ENCODE results near the gene NMT1. TPM values are rescaled to one million over a fixed set of nuclear protein-coding genes. Genes with fewer than 3 reads are reported as not detected.

Gene NMT1
- total and polyA plus RNA-seq, 2 of the 13 experiments (the other 11 are each of a cell fraction or from before 2014, with no cell fraction given) = 75.7 to 142 TPM

DNA sequence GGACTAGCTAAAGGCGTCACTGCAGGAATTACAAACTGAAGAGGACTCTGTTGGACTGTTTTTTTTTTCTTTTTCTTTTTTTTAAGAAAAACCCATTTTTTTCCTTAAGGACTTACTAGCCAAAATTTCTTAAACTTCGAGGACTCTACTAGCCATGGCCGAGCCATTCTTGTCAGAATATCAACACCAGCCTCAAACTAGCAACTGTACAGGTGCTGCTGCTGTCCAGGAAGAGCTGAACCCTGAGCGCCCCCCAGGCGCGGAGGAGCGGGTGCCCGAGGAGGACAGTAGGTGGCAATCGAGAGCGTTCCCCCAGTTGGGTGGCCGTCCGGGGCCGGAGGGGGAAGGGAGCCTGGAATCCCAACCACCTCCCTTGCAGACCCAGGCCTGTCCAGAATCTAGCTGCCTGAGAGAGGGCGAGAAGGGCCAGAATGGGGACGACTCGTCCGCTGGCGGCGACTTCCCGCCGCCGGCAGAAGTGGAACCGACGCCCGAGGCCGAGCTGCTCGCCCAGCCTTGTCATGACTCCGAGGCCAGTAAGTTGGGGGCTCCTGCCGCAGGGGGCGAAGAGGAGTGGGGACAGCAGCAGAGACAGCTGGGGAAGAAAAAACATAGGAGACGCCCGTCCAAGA, 88.0 kb downstream of the NMT1 start (continued):
- TF ChIP-seq, protein P1, sequence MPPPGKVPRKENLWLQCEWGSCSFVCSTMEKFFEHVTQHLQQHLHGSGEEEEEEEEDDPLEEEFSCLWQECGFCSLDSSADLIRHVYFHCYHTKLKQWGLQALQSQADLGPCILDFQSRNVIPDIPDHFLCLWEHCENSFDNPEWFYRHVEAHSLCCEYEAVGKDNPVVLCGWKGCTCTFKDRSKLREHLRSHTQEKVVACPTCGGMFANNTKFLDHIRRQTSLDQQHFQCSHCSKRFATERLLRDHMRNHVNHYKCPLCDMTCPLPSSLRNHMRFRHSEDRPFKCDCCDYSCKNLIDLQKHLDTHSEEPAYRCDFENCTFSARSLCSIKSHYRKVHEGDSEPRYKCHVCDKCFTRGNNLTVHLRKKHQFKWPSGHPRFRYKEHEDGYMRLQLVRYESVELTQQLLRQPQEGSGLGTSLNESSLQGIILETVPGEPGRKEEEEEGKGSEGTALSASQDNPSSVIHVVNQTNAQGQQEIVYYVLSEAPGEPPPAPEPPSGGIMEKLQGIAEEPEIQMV (CRISPR knock-in tag; IDR thresholded peaks at IDR 0.05; ENCODE audit: low read depth) = no peak
- no peak for TF ChIP-seq MLLT10 (CRISPR knock-in tag; IDR thresholded peaks at IDR 0.05)
- no peak for TF ChIP-seq JDP2 (CRISPR knock-in tag; IDR thresholded peaks at IDR 0.05; ENCODE audit: borderline replicate concordance)
- TF ChIP-seq ATF7-NPFF (CRISPR knock-in tag; IDR thresholded peaks at IDR 0.05; ENCODE audit: low read depth) = no peak; the same call in 1 of the 2 replicates
- 0 out of 2 replicates have a peak, but pooled peaks have one; percentile 25 for TF ChIP-seq KDM3A (CRISPR knock-in tag; IDR thresholded peaks at IDR 0.05; ENCODE audit: low read depth)
- 0 out of 2 replicates have a peak, but pooled peaks have one; percentile 84 for TF ChIP-seq ZNF232 (CRISPR knock-in tag; IDR thresholded peaks at IDR 0.05; ENCODE audit: borderline replicate concordance)
- TF ChIP-seq MXD1 (CRISPR knock-in tag; IDR thresholded peaks at IDR 0.05) = no peak
- TF ChIP-seq ZMYM2 (CRISPR knock-in tag; IDR thresholded peaks at IDR 0.05) = 0 out of 2 replicates have a peak, but pooled peaks have one; percentile 77
- TF ChIP-seq, protein P2, sequence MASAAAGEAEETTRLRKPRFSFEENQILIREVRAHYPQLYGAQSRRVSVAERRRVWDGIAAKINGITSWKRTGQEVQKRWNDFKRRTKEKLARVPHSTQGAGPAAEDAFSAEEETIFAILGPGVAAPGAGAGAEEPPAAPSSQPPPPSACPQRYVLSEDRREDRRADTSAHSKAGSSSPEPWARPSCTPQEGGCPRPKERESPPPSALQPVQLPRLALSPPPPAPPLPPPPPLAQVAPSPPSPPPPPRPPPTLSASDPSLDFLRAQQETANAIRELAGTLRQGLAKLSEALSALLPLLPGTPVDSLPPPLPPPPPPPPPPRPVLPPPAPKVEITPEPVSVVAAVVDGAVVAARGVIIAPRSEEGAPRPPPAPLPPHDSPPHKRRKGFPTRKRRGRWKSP (CRISPR knock-in tag; IDR thresholded peaks at IDR 0.05) = no peak
- peak; percentile 49; the same call in 1 of the 2 replicates for TF ChIP-seq ZKSCAN8 (CRISPR knock-in tag; IDR thresholded peaks at IDR 0.05; ENCODE audit: borderline replicate concordance)
- peak; percentile 47 for TF ChIP-seq SNAPC5 (CRISPR knock-in tag; IDR thresholded peaks at IDR 0.05; ENCODE audit: borderline replicate concordance)
- TF ChIP-seq NCOA1 (CRISPR knock-in tag; IDR thresholded peaks at IDR 0.05) = no peak
- TF ChIP-seq MTF1 (CRISPR knock-in tag; IDR thresholded peaks at IDR 0.05) = 0 out of 2 replicates have a peak, but pooled peaks have one; percentile 49

Data from HepG2 (cell line).